ENCODE data around the gene ARHGAP5. TPM values are rescaled to one million over a fixed set of nuclear protein-coding genes. Genes with fewer than 3 reads are reported as not detected.

The ARHGAP5 gene
- total and polyA plus RNA-seq, 2 donors from 2014 or later, result 17.7 to 142 TPM

- DNase-seq (no peak), FAIRE-seq (no peak)
- no peaks in the 10 kb centered on the region for H3K9me3 ChIP-seq (ENCODE audit: control insufficient read depth in 2 of 3, insufficient read depth in 1 of 3, low read length in 3 of 3)
Observed at GRCh38 chr14:32208490-32208889, 131.4 kb downstream of the ARHGAP5 start.

More at GRCh38 chr14:32208490-32208889, 131.4 kb downstream of the ARHGAP5 start:
- H3K27me3 ChIP-seq (ENCODE audit: control insufficient read depth, insufficient read depth, low read length), result no peaks in the 10 kb centered on the region
- no peak overlapping the region for H3K4me3 ChIP-seq (ENCODE audit: low read length in 3 of 3)
- H3K27ac ChIP-seq (ENCODE audit: low read depth in 2 of 2, low read length in 2 of 2), result no peak overlapping the region
- no peak for TF ChIP-seq CTCF (IDR thresholded peaks at IDR 0.05; ENCODE audit: borderline replicate concordance, extremely low read depth, insufficient read depth)
- no peak overlapping the region for H3K9ac ChIP-seq (ENCODE audit: low read length in 3 of 3)
- intact Hi-C loops (cut with DNase I), result no loop called here
- no peaks in the 10 kb centered on the region for H3K4me1 ChIP-seq (ENCODE audit: control insufficient read depth in 2 of 3, insufficient read depth in 2 of 3, low read depth in 1 of 3, low read length in 3 of 3)
- no peaks in the 10 kb centered on the region for H3K36me3 ChIP-seq (ENCODE audit: control insufficient read depth in 2 of 3, insufficient read depth in 3 of 3, low read length in 3 of 3)

Other genes starting within 250 kb of the ARHGAP5 start
- not detected for gene RNU6-7, start 124.7 kb downstream of the ARHGAP5 start, total RNA-seq
- not detected for gene RNU6-7, start 124.7 kb downstream of the ARHGAP5 start, polyA plus RNA-seq (ENCODE audit: insufficient read depth, low read depth, low replicate concordance)
- not detected for gene RNU6-8, start 126.0 kb downstream of the ARHGAP5 start, total RNA-seq
- not detected for gene RNU6-8, start 126.0 kb downstream of the ARHGAP5 start, polyA plus RNA-seq (ENCODE audit: insufficient read depth, low read depth, low replicate concordance)

Measured in kidney (tissue), 14 donors.